ENCODE measurements around the gene MIGA2.

The MIGA2 gene

GRCh38 chr9:129042016-129042415 lies 5.6 kb downstream of the MIGA2 start:
- TF ChIP-seq SIN3A (IDR thresholded peaks at IDR 0.05; ENCODE audit: borderline replicate concordance, insufficient read depth, low read length) (no peak), REST (IDR thresholded peaks at IDR 0.05; ENCODE audit: insufficient read depth in 1 of 2, low read depth in 2 of 2, low read length in 2 of 2) (no peak), TAF1 (IDR thresholded peaks at IDR 0.05; ENCODE audit: borderline replicate concordance, insufficient read depth, low read length) (no peak)

- no peak for TF ChIP-seq REST (IDR thresholded peaks at IDR 0.05; ENCODE audit: insufficient read depth in 1 of 2, low read depth in 2 of 2, low read length in 2 of 2)
- no peak for TF ChIP-seq TAF1 (IDR thresholded peaks at IDR 0.05; ENCODE audit: borderline replicate concordance, insufficient read depth, low read length)
- no peak for TF ChIP-seq SIN3A (IDR thresholded peaks at IDR 0.05; ENCODE audit: borderline replicate concordance, insufficient read depth, low read length)
- TF ChIP-seq POLR2AphosphoS5 (IDR thresholded peaks at IDR 0.05; ENCODE audit: low read depth, low read length): no peak
- no peak for TF ChIP-seq FOXP2 (optimal IDR thresholded peaks at IDR 0.05; ENCODE audit: borderline replicate concordance, extremely low read depth, extremely low read length, insufficient read depth)
Observed at GRCh38 chr9:129052592-129052991, 16.2 kb downstream of the MIGA2 start.

GRCh38 chr9:129053020-129053419 lies 16.6 kb downstream of the MIGA2 start:
- TF ChIP-seq POLR2AphosphoS5 (IDR thresholded peaks at IDR 0.05; ENCODE audit: low read depth, low read length): no peak
- TF ChIP-seq TAF1 (IDR thresholded peaks at IDR 0.05; ENCODE audit: borderline replicate concordance, insufficient read depth, low read length): no peak
- TF ChIP-seq SIN3A (IDR thresholded peaks at IDR 0.05; ENCODE audit: borderline replicate concordance, insufficient read depth, low read length): no peak
- TF ChIP-seq FOXP2 (optimal IDR thresholded peaks at IDR 0.05; ENCODE audit: borderline replicate concordance, extremely low read depth, extremely low read length, insufficient read depth): no peak
- TF ChIP-seq REST (IDR thresholded peaks at IDR 0.05; ENCODE audit: insufficient read depth in 1 of 2, low read depth in 2 of 2, low read length in 2 of 2): no peak

- no peak for TF ChIP-seq FOXP2 (optimal IDR thresholded peaks at IDR 0.05; ENCODE audit: borderline replicate concordance, extremely low read depth, extremely low read length, insufficient read depth)
- no peak for TF ChIP-seq TAF1 (IDR thresholded peaks at IDR 0.05; ENCODE audit: borderline replicate concordance, insufficient read depth, low read length)
- no peak for TF ChIP-seq POLR2AphosphoS5 (IDR thresholded peaks at IDR 0.05; ENCODE audit: low read depth, low read length)
- no peak for TF ChIP-seq REST (IDR thresholded peaks at IDR 0.05; ENCODE audit: insufficient read depth in 1 of 2, low read depth in 2 of 2, low read length in 2 of 2)
- no peak for TF ChIP-seq SIN3A (IDR thresholded peaks at IDR 0.05; ENCODE audit: borderline replicate concordance, insufficient read depth, low read length)
Observed at GRCh38 chr9:129054163-129054851, 17.9 kb downstream of the MIGA2 start.

Measured in PFSK-1 (cell line).